AG08396 (cell line): Measurements from ENCODE around the gene NUDT8.
"Not testable (repeated sequence)": the region's sequence is repeated elsewhere in the genome, so short reads cannot be mapped to it uniquely, and the experiment has no call there.

Experiments used
- DNase-seq: peaks from one replicate; pipeline ENCODE4 v3.0.0; 2012; ENCODE audit warnings: low spot score, mixed read lengths

NUDT8 gene

DNA sequence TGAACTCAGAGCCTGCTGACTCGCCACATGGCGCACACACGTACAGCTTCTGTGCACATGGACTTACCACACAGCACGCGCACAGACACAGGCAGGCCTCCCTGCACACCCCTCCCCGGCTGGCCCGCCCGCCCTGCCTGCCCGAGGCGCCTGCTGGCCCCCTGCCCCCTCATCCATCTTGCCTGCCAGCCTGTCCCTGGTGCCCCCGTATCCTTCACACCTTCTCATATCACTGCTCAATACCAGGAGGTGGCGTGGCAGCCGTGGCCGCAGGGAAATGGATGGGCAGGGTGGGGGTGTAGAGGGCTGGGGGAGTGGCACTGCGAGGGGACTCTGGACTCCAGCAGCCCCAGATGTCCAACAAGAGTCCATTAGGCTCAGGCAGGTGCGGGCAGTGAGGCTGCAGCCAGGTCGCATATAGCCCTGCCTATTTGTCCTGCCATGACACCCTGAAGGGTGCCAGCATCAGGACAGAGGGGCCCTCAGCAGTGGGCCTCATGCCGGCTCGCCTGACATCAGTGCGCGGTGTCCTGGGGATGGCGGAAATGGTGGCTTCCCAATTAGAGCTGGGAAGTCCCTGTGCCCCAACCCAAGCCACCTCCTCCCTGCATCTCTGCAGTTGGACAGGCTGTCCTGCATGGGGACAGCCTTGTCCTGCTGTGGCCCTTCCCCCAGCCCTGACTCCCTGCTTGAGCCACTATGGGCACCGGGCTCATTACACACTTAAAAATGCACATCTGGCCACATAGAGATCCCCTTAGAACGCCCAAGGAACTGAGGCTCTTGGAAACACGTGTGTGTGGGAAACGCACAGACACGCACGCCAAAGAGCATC, 11.8 kb upstream of the NUDT8 start:
- DNase-seq, result no peak

DNA sequence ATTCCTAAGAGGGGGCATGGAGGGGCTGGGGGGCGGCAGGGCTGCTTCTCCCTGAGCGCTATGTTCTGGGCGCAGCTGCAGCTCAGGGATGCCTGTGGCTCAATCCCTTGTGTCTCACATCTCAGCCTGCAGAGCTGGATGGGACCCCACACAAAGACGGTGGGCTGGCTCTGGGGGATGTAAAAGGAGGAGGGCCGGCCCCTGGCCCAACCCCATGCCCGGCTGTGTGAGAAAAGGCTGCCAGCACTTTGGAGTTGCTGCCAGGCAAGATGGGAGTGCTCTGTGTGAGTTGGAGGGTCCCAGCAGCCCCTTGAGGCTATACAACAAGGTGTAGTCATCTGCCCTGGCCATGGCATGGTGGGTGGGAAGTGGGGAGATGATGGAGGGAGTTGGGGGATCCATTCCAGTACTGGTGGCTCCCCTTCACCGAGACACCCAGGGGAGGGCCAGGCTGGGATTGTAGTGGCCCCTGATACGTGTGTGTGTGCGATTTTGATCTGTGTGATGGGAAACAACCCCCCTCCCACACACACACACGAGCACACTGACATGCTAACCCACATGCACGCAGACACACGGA, 11.1 kb upstream of the NUDT8 start:
- DNase-seq, result no peak

DNA sequence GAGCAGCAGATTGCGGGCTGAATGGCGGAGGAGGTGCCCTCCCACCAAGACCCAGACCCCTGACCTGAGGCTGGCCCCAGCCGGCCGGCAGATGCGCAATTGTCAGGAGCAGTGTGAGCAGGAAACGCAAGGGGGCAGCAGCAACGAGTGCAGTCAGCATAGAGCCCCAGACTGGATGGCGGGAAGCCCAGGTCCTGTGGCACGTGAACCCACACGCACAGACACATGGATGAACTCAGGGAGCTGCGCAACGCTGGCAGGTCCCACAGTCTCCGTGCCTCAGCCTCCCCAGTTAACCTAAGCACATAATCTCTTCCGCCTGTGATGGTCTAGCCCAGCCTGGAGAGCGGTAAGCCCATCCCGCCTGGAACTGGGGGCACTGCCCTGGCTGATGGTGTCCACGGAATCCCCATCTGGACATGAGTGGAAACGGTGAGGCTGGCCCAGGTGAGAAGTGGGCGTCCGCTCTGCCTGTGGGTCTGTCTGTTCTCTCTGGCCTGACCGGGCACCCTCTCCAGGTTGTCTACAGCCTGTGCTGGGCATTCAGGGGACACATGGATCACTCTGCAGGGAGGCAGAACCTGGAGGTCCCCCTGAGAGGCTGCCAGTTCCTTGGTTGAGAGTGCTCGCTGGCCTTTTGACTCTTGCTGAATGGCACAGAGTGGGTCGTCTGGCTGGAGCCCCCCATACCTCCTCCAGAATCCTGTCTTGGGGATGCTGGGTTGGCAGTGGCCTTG, 10.5 kb upstream of the NUDT8 start:
- peak; percentile 80 for DNase-seq

DNA sequence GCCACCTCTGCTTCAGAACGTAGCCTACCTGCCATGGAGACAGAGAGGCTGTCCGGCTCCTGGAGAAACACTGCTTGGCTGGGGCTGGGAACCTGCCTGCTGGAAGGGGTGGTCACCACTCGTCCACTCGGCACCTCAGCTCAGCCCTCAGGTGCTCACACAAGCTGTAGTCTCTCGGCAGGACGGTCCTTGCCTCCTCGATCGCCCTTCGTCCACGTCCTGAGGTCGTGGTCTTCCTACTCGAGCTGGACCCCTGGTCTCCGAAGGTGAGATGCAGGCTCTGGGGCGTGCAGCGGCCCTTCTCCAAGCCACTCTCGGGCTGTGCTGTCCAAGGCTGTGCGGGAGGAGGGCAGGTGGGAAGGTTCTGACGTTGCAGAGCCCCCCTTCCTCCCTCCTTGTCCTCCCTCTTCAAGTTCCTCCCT, 9.7 kb upstream of the NUDT8 start, which contains the start of gene TBX10:
Gene TBX10, minus strand, starts transcription at position 326 of the 422 bp plus-strand sequence. Its CDS starts 291 bp downstream, at position 35.
- no peak for DNase-seq

DNA sequence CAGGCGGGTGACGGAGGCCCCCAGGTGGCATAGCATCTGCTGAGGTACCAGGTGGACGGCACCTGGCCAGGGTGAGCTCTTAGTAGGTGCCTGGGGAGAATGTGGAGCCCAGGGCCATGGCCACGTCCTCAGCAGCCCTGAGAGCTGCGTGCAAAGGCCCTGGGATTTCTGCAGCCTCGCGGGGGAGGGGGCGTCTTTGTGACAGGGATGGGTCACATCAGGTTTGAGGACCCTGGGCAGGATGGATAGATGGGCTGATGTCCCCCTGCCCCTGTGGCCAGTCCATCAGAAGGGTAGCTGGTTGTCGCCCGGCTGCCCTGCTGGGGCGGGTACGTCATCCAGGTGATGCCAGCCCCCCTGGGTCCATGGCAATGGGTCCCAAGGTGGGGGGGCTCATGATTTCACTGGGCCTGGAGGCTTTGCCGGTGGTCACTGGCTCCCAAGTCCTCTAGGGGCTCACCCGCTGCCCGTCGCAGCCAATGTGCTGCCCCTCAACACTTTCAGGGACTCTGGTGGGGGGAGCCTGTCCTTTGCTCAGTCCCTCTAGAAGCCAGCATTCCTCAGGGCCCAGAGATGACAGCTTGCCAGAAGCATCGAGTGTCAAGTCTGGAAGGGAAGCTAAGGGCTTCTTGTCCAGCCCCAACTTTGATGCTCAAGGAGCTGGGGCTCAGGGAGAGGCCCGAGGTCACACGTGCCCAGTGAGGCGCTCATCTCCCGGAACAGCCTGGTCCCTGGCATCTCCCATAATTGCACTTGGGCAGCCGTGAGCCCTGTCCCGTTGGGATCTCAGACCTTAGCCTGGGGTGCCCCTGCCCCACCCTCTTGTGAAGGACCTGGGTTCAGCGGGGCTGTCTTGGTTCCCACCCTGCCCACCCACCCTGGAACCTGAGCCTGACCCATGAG, 9.0 kb upstream of the NUDT8 start:
- DNase-seq, result no peak

DNA sequence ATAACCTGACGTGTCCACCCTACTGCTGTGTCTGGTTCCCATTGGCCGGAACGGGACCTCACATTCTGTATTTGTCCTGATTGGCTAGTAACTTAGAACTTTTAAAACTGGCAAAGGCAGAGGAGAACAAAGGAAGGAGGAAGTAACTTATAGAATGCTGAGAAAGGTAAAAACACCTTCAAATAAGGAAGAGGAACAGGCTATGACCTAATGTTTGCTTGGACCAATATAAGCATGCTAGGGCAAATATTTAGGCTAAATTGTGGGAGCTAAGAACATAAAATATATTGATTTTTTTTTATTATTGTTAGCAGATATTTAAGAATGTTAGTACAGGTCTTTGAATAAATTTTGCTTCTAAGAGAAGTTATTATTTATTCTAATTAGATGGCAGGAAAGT, 7.7 kb upstream of the NUDT8 start:
- not testable (repeated sequence) for DNase-seq

DNA sequence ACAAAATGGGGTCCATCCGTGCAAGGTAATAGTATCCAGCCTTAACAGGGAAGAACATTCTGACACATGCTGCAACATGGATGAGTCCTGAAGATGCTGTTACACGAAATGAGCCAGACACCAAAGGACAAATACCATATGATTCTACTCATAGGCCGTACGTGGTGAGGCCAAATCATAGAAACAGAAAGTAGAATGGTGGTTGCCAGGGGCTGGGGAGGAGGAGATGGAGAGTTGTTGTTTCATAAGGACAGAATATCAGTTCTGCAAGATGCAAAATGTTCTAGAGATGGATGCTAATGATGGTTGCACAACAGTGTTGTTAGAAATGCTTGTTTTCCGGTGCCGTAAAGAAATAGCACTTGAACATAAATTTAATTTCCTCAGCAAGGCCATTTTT, 7.2 kb upstream of the NUDT8 start:
- DNase-seq, result no peak

DNA sequence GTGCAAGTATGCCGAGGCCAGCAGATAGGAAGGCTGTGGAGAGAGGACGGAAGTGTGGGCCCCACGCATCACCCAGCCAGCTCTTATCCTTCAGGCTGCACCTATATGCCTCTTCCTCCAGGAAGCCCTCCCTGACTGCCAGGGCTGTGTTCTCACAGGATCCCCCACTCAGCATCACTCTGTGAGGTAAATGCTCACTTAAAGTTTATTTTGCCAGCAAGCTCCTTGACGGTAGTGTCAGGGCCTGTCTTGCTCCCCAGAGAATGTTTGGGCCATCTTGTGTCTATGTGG, 5.4 kb upstream of the NUDT8 start:
- DNase-seq, result no peak

DNA sequence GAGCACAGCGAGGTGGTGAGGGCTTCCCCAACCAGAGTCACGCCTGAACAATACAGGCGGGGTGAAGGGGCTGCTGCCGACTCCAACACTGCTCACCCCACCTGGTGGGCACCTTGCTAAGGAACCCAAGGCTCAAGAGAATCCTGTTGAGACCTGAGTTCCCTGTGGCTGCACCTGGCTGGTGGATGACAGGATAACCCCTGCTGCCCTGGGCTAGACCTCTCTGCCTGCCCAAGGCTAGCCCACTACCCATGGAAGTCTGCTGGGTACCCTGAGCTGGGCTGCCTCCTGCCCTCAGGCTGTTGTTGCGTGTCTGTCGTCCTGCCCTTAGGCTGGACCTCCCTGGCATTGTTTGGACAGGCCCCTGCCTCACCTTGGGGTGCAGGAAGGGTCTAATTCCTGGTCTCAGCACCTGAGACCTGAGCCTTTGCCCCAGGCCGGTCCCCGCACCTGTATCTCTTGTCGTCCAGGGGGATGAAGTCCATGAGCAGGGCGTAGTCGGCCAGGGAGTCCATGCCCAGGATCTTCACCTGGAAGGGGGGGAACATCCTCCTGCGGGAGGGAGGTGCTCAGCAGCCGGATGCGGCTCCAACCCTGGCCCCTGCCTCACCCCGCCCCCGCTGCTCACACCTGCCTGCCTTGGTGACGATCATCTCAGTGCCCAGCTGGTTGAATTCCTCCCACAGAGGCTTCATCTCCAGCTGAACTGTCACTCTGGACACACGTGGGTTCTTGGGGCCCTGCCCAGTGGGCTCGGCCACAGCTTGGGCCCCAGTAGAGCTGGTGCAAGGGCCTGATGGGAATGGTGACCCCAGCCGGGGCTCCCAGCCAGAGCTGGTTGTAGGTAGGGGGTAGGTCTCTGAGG, 4.9 kb upstream of the NUDT8 start:
- DNase-seq, result no peak

DNA sequence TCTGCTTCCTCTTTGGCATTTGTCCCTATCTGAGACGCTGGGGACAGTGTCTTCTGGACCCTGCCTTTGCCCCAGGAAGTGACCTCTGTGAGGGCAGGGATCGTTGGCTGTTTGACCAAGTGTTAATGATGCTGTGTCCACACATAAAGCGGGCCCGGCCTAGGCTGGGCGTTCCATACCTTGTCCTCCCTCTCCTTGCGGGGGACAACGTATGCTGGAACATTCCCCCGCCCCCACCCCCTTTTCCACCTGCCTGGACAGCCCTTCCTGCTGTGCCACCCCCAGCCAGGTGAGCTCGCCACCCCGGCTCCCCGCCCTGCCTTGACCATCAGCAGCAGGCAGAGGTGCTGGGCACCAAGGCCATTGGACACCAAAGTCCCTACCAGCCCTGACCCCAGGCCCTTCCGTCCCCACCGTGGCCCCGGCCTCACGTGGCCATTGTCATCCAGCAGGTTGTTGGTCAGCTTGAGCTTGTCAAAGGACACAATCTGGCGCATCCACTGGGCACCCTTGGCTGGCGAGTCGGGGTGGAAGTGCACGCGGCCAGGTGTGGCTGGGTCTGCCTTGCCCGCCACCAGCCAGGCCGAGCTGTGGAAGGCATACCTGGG, 4.1 kb upstream of the NUDT8 start:
- DNase-seq, result no peak

DNA sequence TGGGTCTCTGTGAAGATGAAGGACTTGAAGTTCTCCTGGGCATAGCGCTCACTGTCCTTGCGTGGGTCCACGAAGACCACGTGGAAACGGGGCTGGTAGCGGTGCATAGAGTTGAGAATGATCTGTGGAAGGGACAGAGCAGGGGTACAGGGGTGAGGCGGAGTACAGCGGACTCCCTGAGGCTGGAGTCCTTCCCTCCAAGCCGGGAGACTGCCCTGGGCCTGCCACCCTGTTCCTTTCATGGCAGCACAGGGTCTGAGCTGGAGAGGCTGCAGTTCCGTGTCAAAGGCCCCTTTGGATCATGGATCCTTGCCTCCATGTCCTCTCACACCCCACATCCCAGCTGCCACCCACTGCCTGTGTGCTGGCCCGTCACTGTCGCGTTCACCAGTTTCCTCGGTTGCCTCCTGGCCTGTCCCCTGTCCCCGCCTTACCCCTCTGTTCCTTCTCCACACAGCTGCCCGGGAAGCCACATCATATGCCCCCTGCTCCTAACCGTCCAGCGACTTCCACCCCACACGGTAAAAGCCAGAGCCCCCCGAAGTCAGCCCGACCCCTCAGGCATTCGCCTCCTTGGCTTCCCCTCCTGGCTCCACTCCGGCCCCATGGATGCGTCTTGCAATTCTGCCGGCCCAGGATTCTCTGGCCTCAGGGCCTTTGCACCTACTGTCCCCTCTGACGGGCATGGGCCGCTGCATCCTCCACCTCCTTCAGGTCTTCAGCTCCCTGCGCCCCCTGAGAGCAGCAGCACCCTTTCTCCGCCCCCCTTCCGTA, 3.4 kb upstream of the NUDT8 start:
- no peak for DNase-seq

DNA sequence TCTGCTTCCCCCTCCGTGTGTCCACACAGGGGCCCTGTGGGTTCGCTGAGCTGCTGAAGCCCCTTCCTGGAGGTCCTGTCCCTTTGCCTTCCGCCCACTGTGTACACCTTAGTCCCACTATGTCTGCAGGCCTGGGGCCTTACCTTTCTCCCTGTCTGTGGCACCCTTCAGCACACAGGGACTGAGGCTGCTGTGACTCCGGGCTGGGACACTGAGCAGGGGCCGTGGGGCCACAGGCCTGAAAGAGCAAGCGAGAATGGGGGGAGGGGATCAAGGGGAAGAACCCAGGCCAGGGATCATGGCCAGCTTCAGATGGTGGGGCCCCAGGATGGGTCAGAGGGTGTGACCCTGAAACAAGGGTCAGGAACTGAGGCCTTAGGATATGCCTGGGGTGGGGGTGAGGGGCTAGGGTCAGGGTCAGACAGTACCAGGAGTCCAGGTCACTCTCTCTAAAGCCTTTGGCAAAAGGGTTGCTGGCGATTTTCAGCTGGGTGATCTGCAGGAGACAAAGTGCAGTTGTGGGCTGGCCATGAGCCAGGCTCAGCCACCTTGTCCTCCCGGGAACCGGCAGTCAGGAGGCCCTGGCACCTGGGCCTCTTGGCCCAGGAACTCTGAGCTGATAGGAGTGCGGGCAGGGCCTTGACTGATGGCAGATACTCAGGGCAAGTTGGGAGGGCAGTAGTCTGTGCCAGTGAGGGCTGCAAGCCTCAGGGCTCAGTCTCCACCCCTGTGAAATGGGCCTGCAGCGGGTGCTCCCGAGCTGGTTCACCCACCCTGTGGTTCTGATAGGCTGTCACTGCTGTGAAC, 2.6 kb upstream of the NUDT8 start:
- no peak for DNase-seq

DNA sequence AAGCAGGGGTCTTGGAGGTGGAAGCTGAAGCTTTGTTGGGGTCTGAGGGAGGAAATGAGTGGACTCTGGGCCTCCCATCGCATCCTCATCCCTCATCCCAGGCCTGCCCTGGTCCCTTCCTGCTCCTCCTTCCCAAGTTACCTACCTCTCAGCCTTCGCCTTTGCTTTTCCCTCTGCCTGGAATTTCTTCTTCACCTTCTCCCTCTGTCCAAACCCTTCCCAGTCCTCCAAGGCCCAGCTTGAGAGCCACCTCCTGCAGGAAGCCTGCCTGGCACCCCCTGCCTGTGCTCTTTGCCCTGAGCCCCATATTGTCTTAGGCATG, 2.1 kb upstream of the NUDT8 start:
- DNase-seq, result no peak

DNA sequence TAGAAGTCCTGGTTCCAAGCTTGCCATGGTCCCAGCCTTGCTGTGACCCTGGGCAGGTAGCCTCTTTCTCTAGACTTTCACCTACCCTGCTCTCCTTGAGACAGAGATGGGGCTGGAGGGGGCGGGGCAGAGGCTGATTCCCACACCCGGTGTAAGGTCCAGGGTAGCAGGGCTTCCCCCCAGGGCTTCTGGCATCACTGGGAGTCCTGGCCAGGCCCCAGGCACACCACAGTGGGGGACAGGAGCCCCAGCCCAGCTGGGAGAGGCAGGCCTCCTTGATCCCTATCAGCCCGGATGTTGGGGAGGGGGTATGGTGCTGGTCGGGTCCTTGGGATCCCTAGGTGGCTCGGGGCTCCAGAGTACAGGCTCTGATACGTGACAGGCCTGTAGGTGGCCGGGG, 1.7 kb upstream of the NUDT8 start:
- no peak for DNase-seq

DNA sequence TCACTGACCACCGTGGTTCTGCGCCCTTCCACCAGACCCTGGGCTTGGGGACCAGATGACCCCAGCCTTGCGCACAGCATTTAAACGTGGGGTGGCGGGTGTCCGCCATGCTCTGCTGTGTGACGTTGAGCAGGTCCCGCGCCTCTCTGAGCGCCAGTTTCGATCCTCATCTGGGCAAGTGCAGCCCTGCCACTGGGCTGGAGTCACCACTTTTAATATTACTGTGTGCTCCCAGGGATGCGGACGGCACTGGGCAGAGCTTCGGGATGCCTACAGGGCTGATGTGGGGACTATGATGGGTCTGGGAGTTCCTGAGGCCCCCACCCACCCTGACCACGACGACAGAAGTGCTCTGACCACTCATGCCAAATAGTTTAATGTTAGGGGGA, 1.2 kb upstream of the NUDT8 start:
- DNase-seq, result no peak

DNA sequence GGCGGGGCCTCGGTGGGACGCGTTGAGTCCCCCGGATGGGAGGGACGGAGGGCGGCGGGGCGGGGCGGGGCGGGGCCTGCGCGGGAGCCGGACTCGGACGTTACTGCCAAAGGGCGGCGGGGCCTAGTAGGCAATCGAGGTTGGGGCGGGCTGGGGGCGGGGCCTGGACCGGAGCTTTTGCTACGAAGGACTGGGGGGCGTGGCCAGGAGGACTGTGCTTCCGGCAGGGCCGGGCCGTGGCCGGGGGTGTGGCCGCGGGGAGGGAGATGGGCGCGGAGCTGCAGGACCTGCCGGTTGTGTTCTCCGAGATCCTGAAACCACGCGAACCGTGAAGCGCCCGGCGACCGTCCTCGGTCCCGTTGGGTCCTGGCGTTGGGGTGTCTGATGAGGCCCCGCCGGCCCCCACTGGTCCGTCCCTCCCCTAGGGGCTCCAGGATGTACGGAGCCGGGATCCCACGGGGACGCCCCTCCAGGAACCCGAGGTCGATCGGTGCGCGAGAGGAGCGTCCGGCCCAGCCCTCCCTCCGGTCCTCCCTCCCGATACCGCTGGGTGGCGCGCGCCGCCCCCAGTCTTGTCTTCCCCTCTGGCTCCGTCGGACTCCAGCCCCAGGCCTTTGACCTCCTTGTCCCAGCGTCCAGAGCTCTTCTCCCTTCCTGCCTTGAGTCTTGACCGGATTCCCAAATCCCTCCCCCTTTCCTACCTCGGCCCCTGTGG, 648 bp upstream of the NUDT8 start:
- peak; percentile 100 for DNase-seq

DNA sequence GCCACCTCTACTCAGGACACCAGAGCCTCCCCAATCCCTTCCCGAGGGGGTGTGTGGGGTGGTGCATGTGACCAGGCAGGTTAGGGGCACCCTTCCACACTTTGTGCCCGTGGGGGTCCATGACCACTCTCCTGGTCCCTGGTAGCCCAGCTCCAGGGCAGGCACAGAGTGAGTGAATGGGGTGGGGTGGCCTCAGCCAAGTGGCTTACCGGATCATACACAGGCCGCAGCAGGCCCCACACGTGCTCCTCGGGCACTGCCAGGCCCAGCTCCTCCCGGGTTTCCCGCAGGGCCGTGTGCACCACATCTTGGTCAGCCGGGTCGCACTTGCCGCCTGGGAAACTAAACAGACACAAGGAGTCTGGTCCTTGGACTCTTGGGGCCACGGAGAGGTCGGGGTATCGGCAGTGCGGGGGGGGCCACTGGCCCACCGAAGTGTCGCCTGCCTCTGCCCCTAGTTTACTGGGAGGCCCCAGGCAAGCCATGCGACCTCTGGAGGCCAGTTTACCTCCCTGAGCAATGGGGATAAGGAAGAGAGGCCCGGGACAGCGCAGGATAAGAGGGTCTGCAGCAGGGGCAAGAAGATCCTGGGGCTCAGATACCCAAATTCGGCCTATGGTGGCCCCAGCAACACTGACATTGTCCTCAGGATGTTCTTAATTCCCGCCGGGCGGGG, 889 bp downstream of the NUDT8 start:
- DNase-seq, result no peak
